HG02852 (cell line): Measurements from ENCODE around the gene SLC37A1.

Experiments used
- ATAC-seq: cut with Tn5 transposase; IDR thresholded peaks from one replicate; pipeline ENCODE4 v1.9.1; 2021; ENCODE audit warnings: mild to moderate bottlenecking, moderate library complexity; ENCODE audit not compliant: unreplicated experiment

Gene SLC37A1

GRCh38 chr21:42503711-42504110 is 9.9 kb upstream of the SLC37A1 start:
- no peak for ATAC-seq

GRCh38 chr21:42505090-42505726 is 8.4 kb upstream of the SLC37A1 start:
- peak; percentile 97 for ATAC-seq

- ATAC-seq = no peak
Measured at GRCh38 chr21:42507418-42507817, 6.2 kb upstream of the SLC37A1 start.

- ATAC-seq = no peak
Measured at GRCh38 chr21:42508371-42508770, 5.3 kb upstream of the SLC37A1 start.

GRCh38 chr21:42509244-42509643 is 4.4 kb upstream of the SLC37A1 start:
- ATAC-seq = no peak

GRCh38 chr21:42512346-42513034 is 1.2 kb upstream of the SLC37A1 start:
- no peak for ATAC-seq

GRCh38 chr21:42513985-42514882 is 582 bp downstream of the SLC37A1 start:
- ATAC-seq = peak; percentile 51

GRCh38 chr21:42514883-42515228 is 1.2 kb downstream of the SLC37A1 start:
- no peak for ATAC-seq

- ATAC-seq = no peak
Measured at GRCh38 chr21:42515708-42516502, 2.3 kb downstream of the SLC37A1 start.

- ATAC-seq = no peak
Measured at GRCh38 chr21:42518215-42518614, 4.6 kb downstream of the SLC37A1 start.

- ATAC-seq = no peak
Measured at GRCh38 chr21:42518626-42519025, 5.0 kb downstream of the SLC37A1 start.

- ATAC-seq = no peak
Measured at GRCh38 chr21:42520628-42521253, 7.1 kb downstream of the SLC37A1 start.

GRCh38 chr21:42521384-42521783 is 7.7 kb downstream of the SLC37A1 start:
- no peak for ATAC-seq

- ATAC-seq = no peak
Measured at GRCh38 chr21:42521805-42522204, 8.2 kb downstream of the SLC37A1 start.

GRCh38 chr21:42522271-42522670 is 8.6 kb downstream of the SLC37A1 start:
- no peak for ATAC-seq

- no peak for ATAC-seq
Measured at GRCh38 chr21:42522771-42523170, 9.1 kb downstream of the SLC37A1 start.

GRCh38 chr21:42523211-42523610 is 9.6 kb downstream of the SLC37A1 start:
- ATAC-seq = no peak

- no peak for ATAC-seq
Measured at GRCh38 chr21:42523941-42524340, 10.3 kb downstream of the SLC37A1 start.

GRCh38 chr21:42524341-42525028 is 10.8 kb downstream of the SLC37A1 start:
- peak; percentile 69 for ATAC-seq

GRCh38 chr21:42525029-42525581 is 11.5 kb downstream of the SLC37A1 start:
- peak; percentile 9 for ATAC-seq
